HepG2 (cell line): ENCODE measurements around the gene ETFB. TPM values are rescaled to one million over a fixed set of nuclear protein-coding genes. Genes with fewer than 3 reads are reported as not detected.

ENCODE experiments used
- CSRNP1 ChIP-seq: sonication (generic); formaldehyde crosslinking; IDR thresholded peaks from 2 replicates; pipeline ENCODE4 v1.8.1; 2023; ENCODE audit warnings: mild to moderate bottlenecking, missing genetic modification reagents
- ERF ChIP-seq: IDR thresholded peaks from 2 replicates; pipeline ENCODE4 v1.6.1; 2018; ENCODE audit warnings: missing biosample characterization, missing genetic modification reagents
- KLF6 ChIP-seq: IDR thresholded peaks from 2 replicates; pipeline ENCODE4 v1.8.0; 2016; ENCODE audit warnings: missing biosample characterization, missing genetic modification reagents
- MXD4 ChIP-seq: IDR thresholded peaks from 2 replicates; pipeline ENCODE4 v1.6.1; 2016; ENCODE audit warnings: mild to moderate bottlenecking, missing biosample characterization, missing genetic modification reagents
- PLSCR1 ChIP-seq: sonication (generic); formaldehyde crosslinking; IDR thresholded peaks from 2 replicates; pipeline ENCODE4 v1.5.0; 2020; ENCODE audit warnings: missing genetic modification reagents, mild to moderate bottlenecking, borderline replicate concordance
- POLR2G ChIP-seq: fragments of 200-400 bp; formaldehyde crosslinking; IDR thresholded peaks from 2 replicates; pipeline ENCODE4 v1.6.1; 2018; ENCODE audit warnings: mild to moderate bottlenecking, low read depth, low read length, moderate library complexity
- SCMH1 ChIP-seq: sonication (generic); formaldehyde crosslinking; IDR thresholded peaks from 2 replicates; pipeline ENCODE4 v1.9.0; 2021; ENCODE audit warnings: missing genetic modification reagents, mild to moderate bottlenecking, borderline replicate concordance
- SOX6 ChIP-seq, 2 experiments: fragments of 450-650 bp in 1 of 2; sonication (generic) in 1 of 2; formaldehyde crosslinking in 1 of 2; IDR thresholded peaks; 2 replicates each; pipeline versions ENCODE4 v1.4.0 to v1.6.1; 2017 to 2020; ENCODE audit warnings: antibody characterized with exemption in 1 of 2, mild to moderate bottlenecking in 1 of 2, missing genetic modification reagents in 1 of 2
- ZBTB7B ChIP-seq: sonication (generic); formaldehyde crosslinking; IDR thresholded peaks from 2 replicates; pipeline ENCODE4 v1.4.0; 2020; ENCODE audit warnings: missing genetic modification reagents
- ZNF224 ChIP-seq: sonication (generic); formaldehyde crosslinking; IDR thresholded peaks from 2 replicates; pipeline ENCODE4 v1.5.0; 2020; ENCODE audit warnings: mild to moderate bottlenecking, missing genetic modification reagents
- ZNF230 ChIP-seq: sonication (generic); formaldehyde crosslinking; IDR thresholded peaks from 2 replicates; pipeline ENCODE4 v1.4.0; 2020; ENCODE audit warnings: mild to moderate bottlenecking, missing genetic modification reagents
- ZNF788 ChIP-seq: sonication (generic); formaldehyde crosslinking; IDR thresholded peaks from 2 replicates; pipeline ENCODE4 v1.5.0; 2020; ENCODE audit warnings: mild to moderate bottlenecking, missing genetic modification reagents, borderline replicate concordance
- ZNF800 ChIP-seq: sonication (generic); formaldehyde crosslinking; IDR thresholded peaks from 2 replicates; pipeline ENCODE4 v1.4.0; 2020; ENCODE audit warnings: missing genetic modification reagents
- polyA plus RNA-seq, 8 experiments: library from polyadenylated mRNA; depleted of rRNA in 3 of 8; stranded (reverse) in 7 of 8; unstranded in 1 of 8; fragments of >200 nt; fragmentation: Illumina TruSeq in 4 of 8; extraction: Trizol in 4 of 8; gene quantifications; 2 replicates each; pipeline versions ENCODE4 v1.2.1 to v1.2.3, GENCODE V29; 2011 to 2016; ENCODE audit warnings: low read depth in 4 of 8, missing spikeins in 1 of 8, mixed read lengths in 1 of 8; ENCODE audit not compliant: insufficient read depth in 1 of 8
- total RNA-seq, 5 experiments: library from RNA; depleted of rRNA; stranded (reverse); fragments of >200 nt; fragmentation: Illumina TruSeq; extraction: Trizol; gene quantifications; 2 replicates each; pipeline ENCODE4 v1.2.3, GENCODE V29; 2016; ENCODE audit warnings: low read depth in 1 of 5
- TF ChIP-seq, protein P1 (sequence below): IDR thresholded peaks from 2 replicates; pipeline ENCODE4 v1.6.1; 2016; ENCODE audit warnings: low read depth, missing genetic modification reagents, missing compliant biosample characterization
- TF ChIP-seq, protein P2 (sequence below): sonication (generic); formaldehyde crosslinking; IDR thresholded peaks from 2 replicates; pipeline ENCODE4 v1.5.1; 2020; ENCODE audit warnings: mild to moderate bottlenecking, missing genetic modification reagents

ETFB gene
- total and polyA plus RNA-seq, 2 of the 13 experiments (the other 11 are each of a cell fraction or from before 2014, with no cell fraction given), result 678 to 1,314 TPM

GRCh38 chr19:51389143-51389542 lies 23.0 kb upstream of the ETFB start (continued):
- TF ChIP-seq, protein P1, sequence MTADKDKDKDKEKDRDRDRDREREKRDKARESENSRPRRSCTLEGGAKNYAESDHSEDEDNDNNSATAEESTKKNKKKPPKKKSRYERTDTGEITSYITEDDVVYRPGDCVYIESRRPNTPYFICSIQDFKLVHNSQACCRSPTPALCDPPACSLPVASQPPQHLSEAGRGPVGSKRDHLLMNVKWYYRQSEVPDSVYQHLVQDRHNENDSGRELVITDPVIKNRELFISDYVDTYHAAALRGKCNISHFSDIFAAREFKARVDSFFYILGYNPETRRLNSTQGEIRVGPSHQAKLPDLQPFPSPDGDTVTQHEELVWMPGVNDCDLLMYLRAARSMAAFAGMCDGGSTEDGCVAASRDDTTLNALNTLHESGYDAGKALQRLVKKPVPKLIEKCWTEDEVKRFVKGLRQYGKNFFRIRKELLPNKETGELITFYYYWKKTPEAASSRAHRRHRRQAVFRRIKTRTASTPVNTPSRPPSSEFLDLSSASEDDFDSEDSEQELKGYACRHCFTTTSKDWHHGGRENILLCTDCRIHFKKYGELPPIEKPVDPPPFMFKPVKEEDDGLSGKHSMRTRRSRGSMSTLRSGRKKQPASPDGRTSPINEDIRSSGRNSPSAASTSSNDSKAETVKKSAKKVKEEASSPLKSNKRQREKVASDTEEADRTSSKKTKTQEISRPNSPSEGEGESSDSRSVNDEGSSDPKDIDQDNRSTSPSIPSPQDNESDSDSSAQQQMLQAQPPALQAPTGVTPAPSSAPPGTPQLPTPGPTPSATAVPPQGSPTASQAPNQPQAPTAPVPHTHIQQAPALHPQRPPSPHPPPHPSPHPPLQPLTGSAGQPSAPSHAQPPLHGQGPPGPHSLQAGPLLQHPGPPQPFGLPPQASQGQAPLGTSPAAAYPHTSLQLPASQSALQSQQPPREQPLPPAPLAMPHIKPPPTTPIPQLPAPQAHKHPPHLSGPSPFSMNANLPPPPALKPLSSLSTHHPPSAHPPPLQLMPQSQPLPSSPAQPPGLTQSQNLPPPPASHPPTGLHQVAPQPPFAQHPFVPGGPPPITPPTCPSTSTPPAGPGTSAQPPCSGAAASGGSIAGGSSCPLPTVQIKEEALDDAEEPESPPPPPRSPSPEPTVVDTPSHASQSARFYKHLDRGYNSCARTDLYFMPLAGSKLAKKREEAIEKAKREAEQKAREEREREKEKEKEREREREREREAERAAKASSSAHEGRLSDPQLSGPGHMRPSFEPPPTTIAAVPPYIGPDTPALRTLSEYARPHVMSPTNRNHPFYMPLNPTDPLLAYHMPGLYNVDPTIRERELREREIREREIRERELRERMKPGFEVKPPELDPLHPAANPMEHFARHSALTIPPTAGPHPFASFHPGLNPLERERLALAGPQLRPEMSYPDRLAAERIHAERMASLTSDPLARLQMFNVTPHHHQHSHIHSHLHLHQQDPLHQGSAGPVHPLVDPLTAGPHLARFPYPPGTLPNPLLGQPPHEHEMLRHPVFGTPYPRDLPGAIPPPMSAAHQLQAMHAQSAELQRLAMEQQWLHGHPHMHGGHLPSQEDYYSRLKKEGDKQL (CRISPR knock-in tag), result no peak
- no peak for TF ChIP-seq PLSCR1 (CRISPR knock-in tag)
- TF ChIP-seq ZBTB7B (CRISPR knock-in tag), result no peak; the same call in 1 of the 2 replicates
- TF ChIP-seq, protein P2, sequence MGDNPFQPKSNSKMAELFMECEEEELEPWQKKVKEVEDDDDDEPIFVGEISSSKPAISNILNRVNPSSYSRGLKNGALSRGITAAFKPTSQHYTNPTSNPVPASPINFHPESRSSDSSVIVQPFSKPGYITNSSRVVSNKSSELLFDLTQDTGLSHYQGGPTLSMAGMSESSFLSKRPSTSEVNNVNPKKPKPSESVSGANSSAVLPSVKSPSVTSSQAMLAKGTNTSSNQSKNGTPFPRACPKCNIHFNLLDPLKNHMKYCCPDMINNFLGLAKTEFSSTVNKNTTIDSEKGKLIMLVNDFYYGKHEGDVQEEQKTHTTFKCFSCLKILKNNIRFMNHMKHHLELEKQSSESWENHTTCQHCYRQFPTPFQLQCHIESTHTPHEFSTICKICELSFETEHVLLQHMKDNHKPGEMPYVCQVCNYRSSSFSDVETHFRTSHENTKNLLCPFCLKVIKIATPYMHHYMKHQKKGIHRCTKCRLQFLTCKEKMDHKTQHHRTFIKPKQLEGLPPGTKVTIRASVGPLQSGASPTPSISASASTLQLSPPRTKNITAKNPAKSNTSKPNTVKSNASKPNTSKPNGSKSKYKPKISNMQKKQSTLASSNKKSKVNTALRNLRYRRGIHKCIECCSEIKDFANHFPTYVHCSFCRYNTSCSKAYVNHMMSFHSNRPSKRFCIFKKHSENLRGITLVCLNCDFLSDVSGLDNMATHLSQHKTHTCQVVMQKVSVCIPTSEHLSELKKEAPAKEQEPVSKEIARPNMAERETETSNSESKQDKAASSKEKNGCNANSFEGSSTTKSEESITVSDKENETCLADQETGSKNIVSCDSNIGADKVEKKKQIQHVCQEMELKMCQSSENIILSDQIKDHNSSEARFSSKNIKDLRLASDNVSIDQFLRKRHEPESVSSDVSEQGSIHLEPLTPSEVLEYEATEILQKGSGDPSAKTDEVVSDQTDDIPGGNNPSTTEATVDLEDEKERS (CRISPR knock-in tag), result no peak
- TF ChIP-seq ZNF230 (CRISPR knock-in tag), result no peak
- peak; percentile 67; the same call in 1 of the 2 replicates for TF ChIP-seq ZNF788 (CRISPR knock-in tag)
- TF ChIP-seq SOX6 (IDR thresholded peaks at IDR 0.05), result no peak
- TF ChIP-seq SOX6 (CRISPR knock-in tag; IDR thresholded peaks at IDR 0.05), result no peak
- TF ChIP-seq ZNF800, result no peak
- TF ChIP-seq KLF6 (CRISPR knock-in tag), result 0 out of 2 replicates have a peak, but pooled peaks have one; percentile 23
- TF ChIP-seq POLR2G, result peak; percentile 56; the same call in 1 of the 2 replicates
- TF ChIP-seq SCMH1, result no peak
- no peak for TF ChIP-seq MXD4 (CRISPR knock-in tag)
- TF ChIP-seq CSRNP1, result no peak
- no peak for TF ChIP-seq ERF (CRISPR knock-in tag)
- TF ChIP-seq ZNF224 (CRISPR knock-in tag), result no peak
